Activated gamma-delta T cell treated with Interleukin-2 at 50 U/mL for 16 hours (primary cell): Measurements from ENCODE around the gene IP6K2.

Experiments used
- DNase-seq: peaks from one replicate; pipeline ENCODE4 v3.0.0-alpha.2; 2020

IP6K2 gene

GRCh38 chr3:48688032-48688736, 28.8 kb downstream of the IP6K2 start:
- no peak for DNase-seq

- DNase-seq, result no peak
Observed at GRCh38 chr3:48687220-48687678, 29.8 kb downstream of the IP6K2 start.

GRCh38 chr3:48686538-48687219, 30.3 kb downstream of the IP6K2 start:
- no peak for DNase-seq

GRCh38 chr3:48685603-48686511, 31.2 kb downstream of the IP6K2 start, which contains the start of gene NCKIPSD:
Gene NCKIPSD, minus strand, starts transcription at chr3:48685915. Its CDS starts 108 bp downstream, at chr3:48685807.
- peak; percentile 90 for DNase-seq

GRCh38 chr3:48685293-48685602, 31.8 kb downstream of the IP6K2 start:
- DNase-seq, result no peak

- no peak for DNase-seq
Observed at GRCh38 chr3:48684480-48685143, 32.4 kb downstream of the IP6K2 start.

GRCh38 chr3:48684054-48684349, 33.0 kb downstream of the IP6K2 start:
- DNase-seq, result no peak

- DNase-seq, result no peak
Observed at GRCh38 chr3:48682786-48683185, 34.2 kb downstream of the IP6K2 start.

GRCh38 chr3:48681974-48682610, 34.9 kb downstream of the IP6K2 start:
- DNase-seq, result no peak

- no peak for DNase-seq
Observed at GRCh38 chr3:48681541-48681880, 35.5 kb downstream of the IP6K2 start.

- no peak for DNase-seq
Observed at GRCh38 chr3:48680811-48681540, 36.0 kb downstream of the IP6K2 start.

- no peak for DNase-seq
Observed at GRCh38 chr3:48679411-48680391, 37.3 kb downstream of the IP6K2 start.

GRCh38 chr3:48678566-48679380, 38.2 kb downstream of the IP6K2 start:
- DNase-seq, result no peak

- DNase-seq, result no peak
Observed at GRCh38 chr3:48678056-48678455, 39.0 kb downstream of the IP6K2 start.

GRCh38 chr3:48674505-48674904, 42.5 kb downstream of the IP6K2 start:
- no peak for DNase-seq

- DNase-seq, result no peak
Observed at GRCh38 chr3:48672522-48672921, 44.5 kb downstream of the IP6K2 start.

- no peak for DNase-seq
Observed at GRCh38 chr3:48664929-48665328, 52.1 kb downstream of the IP6K2 start.

- DNase-seq, result no peak
Observed at GRCh38 chr3:48664313-48664644, 52.7 kb downstream of the IP6K2 start.

GRCh38 chr3:48663489-48664312, 53.3 kb downstream of the IP6K2 start:
- peak; percentile 75 for DNase-seq
